NCI-H146 (cell line): ENCODE data around the gene SMG1.
"Not testable (repeated sequence)": the region's sequence is repeated elsewhere in the genome, so short reads cannot be mapped to it uniquely, and the experiment has no call there.

Experiments used
- DNase-seq: peaks from one replicate; lab custom pipeline; 2025; lab: John Stamatoyannopoulos, UW

Gene SMG1

DNA sequence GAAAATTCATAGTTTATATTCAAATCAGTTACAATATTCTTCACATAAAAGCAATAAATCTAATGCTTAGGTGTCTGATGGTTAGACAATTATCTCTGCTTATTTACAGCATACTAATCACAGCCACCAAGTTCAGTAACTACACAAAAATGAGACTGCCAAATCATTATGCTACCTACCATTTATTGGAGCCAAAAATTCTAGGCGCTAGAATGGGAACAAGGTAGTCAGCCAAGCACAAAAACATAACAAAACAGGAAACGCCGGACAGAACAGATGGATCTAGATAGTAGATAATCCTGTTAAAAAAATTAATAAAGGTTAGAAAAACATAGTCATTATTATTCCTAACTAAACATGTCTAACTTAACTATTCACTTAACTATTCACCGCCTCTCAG lies 128.5 kb downstream of the SMG1 start:
- no peak for DNase-seq

GRCh38 chr16:18796377-18796776 lies 129.8 kb downstream of the SMG1 start:
- no peak for DNase-seq

GRCh38 chr16:18792836-18793433 lies 133.3 kb downstream of the SMG1 start:
- DNase-seq = no peak

GRCh38 chr16:18789850-18790706 lies 136.1 kb downstream of the SMG1 start, which contains the start of gene RPS15A:
TSS of gene RPS15A (minus strand) at chr16:18790334. CDS start at chr16:18789113, 1,221 bp downstream.
- peak; percentile 98 for DNase-seq

DNA sequence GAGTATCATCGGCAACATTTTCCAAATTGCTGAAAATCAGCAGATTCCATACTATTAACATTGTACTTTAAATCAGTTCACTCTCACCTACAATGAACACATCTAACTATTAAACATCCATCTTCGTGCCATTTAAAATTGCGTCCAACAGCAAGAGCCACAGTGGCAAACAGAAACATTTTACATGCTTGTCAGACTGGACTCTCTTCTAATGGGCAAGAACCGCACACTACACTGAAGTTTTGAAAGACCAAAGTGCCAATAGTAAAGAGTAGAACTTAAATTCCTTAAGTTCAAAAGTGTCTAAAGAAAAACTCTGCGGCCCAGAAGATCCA lies 136.7 kb downstream of the SMG1 start:
- no peak for DNase-seq

DNA sequence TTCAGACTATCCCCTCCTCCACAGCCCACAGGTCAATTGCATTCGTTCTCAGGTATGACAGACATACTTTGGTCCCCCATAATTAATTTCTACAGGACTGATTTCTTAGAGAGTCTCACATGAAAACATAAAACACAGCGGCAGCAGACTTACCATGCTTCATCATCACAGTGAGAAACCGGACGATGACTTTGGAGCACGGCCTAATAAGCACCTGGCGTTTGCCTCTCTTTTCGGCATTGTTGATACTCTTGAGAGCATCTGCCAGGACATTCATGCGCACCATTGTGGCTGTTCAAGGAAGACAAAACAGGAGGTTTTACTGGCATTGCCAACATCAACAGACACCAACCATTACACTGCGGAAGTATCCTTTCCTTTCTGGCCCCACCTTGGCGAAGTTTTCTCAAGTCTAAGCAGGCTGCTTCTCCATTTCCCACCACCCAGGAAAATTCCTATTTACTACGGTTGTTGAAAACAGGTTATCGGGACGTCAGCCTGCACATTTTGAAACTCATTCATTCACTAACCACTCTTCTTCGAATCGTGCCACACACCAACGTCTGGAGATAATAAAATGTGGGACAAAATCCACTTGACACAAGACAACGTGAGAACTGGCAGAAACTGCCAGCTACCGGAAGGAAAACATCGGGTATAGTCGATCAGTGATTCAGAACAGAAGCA lies 137.2 kb downstream of the SMG1 start:
- peak; percentile 33 for DNase-seq

GRCh38 chr16:18784917-18785623 lies 141.1 kb downstream of the SMG1 start:
- no peak for DNase-seq

DNA sequence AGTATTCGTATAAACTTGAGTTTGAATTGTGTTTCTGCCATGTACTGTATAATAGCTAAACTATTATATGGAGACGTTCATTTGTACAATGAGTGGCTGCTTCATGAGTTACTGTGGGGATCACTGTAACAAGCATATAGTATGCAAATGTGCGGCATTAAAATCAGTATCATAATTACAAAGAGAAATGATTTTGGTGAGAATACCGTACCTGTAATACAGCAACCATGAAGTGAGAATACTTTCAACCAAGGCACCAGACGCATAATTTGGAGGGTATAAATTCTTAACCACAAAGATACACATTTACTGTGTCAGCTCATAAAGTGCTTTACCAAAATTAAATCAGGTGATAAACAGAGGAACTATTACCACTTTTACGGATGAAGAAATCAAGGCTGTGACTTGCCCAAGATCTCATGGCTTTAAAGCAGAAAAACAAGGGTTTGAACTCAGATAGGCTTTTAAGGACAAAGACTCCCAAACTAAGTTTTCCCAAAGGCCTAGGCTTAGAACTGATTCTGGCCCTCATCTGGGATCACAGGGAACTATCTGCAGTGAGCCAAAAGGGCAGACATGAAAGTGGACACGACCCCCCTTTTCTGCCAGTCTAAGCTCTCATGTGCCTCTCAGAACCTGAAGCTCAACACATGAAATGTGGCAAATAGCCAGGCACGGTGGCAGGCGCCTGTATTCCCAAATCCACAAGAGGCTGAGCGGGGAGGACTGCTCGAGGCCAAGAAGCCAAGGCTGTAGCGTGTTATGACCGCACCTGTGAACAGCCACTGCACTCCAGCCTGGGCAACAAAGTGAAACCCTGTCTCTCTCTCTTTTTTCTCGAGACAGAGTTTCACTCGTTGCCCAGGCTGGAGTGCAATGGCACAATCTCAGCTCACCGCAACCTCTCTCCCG lies 142.5 kb downstream of the SMG1 start:
- DNase-seq = no peak

- no peak for DNase-seq
Measured at GRCh38 chr16:18782697-18783429, 143.3 kb downstream of the SMG1 start.

- DNase-seq = not testable (repeated sequence)
Measured at GRCh38 chr16:18781232-18781631, 145.0 kb downstream of the SMG1 start.

- not testable (repeated sequence) for DNase-seq
Measured at GRCh38 chr16:18780460-18781026, 145.7 kb downstream of the SMG1 start.

- not testable (repeated sequence) for DNase-seq
Measured at GRCh38 chr16:18777664-18778063, 148.5 kb downstream of the SMG1 start.

DNA sequence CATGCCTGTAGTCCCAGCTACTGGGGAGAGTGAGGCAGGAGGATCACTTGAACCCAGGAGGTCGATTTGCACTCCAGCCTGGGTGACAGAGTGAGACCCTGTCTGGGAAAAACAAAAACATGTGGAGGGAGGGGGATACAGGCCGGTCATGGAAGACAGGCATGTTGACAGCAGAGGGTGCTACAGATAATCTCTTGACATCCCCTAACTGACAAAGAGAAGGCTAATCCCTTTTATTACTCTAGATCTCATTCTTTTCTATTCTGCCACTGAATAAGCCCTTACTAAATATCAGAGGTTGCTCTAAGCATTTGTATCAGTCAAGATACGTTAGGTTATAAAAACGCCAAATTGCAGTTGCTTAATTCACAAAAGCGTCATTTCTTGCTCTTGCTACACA lies 149.9 kb downstream of the SMG1 start:
- not testable (repeated sequence) for DNase-seq

GRCh38 chr16:18774651-18775050 lies 151.6 kb downstream of the SMG1 start:
- not testable (repeated sequence) for DNase-seq

DNA sequence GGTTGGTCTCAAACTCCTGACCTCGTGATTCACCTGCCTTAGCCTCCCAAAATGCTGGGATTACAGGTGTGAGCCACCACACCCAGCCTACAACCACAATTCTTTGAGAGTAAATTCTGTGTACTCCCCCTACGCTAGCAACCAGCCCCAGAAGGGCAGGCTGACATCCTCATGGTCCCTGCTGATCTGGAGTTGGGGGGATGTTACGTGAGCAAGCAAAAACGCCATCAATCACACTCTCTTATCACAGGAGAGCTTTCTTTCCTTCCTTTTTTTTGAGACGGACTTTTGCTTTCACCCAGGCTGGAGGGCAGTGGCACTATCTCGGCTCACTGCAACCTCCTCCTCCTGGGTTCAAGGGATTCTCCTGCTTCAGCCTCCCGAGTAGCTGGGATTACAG lies 154.0 kb downstream of the SMG1 start:
- DNase-seq = not testable (repeated sequence)

DNA sequence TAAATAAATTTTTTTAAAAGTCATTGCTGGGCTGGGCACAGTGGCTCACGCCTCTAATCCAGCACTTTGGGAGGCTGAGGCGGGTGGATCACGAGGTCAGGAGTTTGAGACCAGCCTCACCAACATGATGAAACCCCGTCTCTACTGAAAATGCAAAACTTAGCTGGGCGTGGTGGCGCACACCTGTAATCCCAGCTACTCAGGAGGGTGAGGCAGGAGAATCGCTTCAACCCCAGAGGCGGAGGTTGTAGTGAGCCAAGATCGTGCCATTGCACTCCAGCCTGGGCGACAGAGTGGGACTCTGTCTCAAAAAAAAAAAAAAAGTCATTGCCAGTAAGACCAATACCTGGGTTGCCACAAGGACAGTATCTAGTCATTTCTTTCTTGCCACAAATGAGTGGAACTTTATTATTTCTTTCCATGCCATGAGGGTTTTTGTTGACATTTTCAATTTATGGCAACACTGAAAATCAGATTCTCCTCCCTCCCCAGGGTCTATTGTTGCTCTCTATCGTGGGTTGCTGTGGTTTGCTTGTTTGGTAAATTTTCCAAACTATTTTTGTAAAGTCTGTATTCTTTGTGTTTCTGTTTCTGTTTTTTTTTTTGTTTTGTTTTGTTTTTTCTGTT lies 155.8 kb downstream of the SMG1 start:
- not testable (repeated sequence) for DNase-seq

- not testable (repeated sequence) for DNase-seq
Measured at GRCh38 chr16:18767217-18767616, 159.0 kb downstream of the SMG1 start.

DNA sequence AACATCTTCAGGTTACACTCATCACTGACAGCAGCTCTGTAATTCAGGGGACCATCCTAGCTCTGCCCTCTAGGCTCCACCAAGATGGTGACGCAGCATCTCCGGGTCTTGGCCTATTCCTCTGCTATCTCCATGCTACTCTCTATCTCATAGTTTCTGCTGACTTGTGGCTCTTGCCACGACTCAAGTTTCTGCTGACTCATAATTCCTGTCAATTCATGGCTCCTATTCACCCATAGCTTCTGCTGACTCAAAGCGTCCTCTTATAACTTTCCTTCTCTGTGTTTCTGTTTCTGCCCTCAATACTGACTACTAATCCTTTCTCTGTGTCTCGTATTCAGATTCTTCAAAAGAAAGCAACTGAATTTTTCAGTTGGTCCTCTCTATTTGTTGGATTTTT lies 163.5 kb downstream of the SMG1 start:
- not testable (repeated sequence) for DNase-seq
